Measurements from ENCODE around the gene PDZK1IP1. TPM values are rescaled to one million over a fixed set of nuclear protein-coding genes. Genes with fewer than 3 reads are reported as not detected.

PDZK1IP1 gene
- total RNA-seq, 1 donor from 2014 or later: 22.6 TPM

GRCh38 chr1:47232187-47232874 is 42.5 kb upstream of the PDZK1IP1 start, which contains the start of gene TAL1:
TAL1 (minus strand) TSS chr1:47232225; CDS start chr1:47225888, 6,337 bp downstream.
- peak; percentile 46 to 48 for ATAC-seq
- Histone ChIP-seq H3K36me3 (no peaks in the 10 kb centered on the region), H3K9me3 (no peaks in the 10 kb centered on the region), H3K4me1 (peaks cover 35% of the 10 kb centered on the region), H3K27me3 (ENCODE audit: low read depth) (peaks cover 69% of the 10 kb centered on the region), H3K4me3 (peak within 1 kb of the TSS; percentile 56), H3K27ac (peak within 1 kb of the TSS; percentile 87)
- intact Hi-C loops (cut with DNase I): no loop called here
- DNase-seq: peak; percentile 55
- no peak for TF ChIP-seq CTCF (IDR thresholded peaks at IDR 0.05)

GRCh38 chr1:47231301-47232186 is 41.7 kb upstream of the PDZK1IP1 start:
- DNase-seq: no peak
- intact Hi-C loops (cut with DNase I): no loop called here
- Histone ChIP-seq H3K27me3 (ENCODE audit: low read depth) (peaks cover 77% of the 10 kb centered on the region), H3K4me3 (peak overlapping the region; percentile 56), H3K9me3 (no peaks in the 10 kb centered on the region), H3K36me3 (no peaks in the 10 kb centered on the region), H3K4me1 (peaks cover 43% of the 10 kb centered on the region), H3K27ac (peak overlapping the region; percentile 87)
- TF ChIP-seq CTCF (IDR thresholded peaks at IDR 0.05): no peak
- peak; percentile 16 to 43 for ATAC-seq

GRCh38 chr1:47230692-47231300 is 41.0 kb upstream of the PDZK1IP1 start:
- ATAC-seq (no peak), DNase-seq (no peak)
- Histone ChIP-seq H3K4me1 (peaks cover 44% of the 10 kb centered on the region), H3K9me3 (no peaks in the 10 kb centered on the region), H3K27ac (peak overlapping the region; percentile 87), H3K4me3 (peak overlapping the region; percentile 56), H3K27me3 (ENCODE audit: low read depth) (peaks cover 84% of the 10 kb centered on the region), H3K36me3 (no peaks in the 10 kb centered on the region)
- TF ChIP-seq CTCF (IDR thresholded peaks at IDR 0.05): no peak
- intact Hi-C loops (cut with DNase I): no loop called here

GRCh38 chr1:47229886-47230691 is 40.3 kb upstream of the PDZK1IP1 start:
- Histone ChIP-seq H3K36me3 (no peaks in the 10 kb centered on the region), H3K27ac (peak overlapping the region; percentile 87), H3K9me3 (no peaks in the 10 kb centered on the region), H3K4me1 (peaks cover 41% of the 10 kb centered on the region), H3K4me3 (peak overlapping the region; percentile 56), H3K27me3 (ENCODE audit: low read depth) (peaks cover 91% of the 10 kb centered on the region)
- ATAC-seq (no peak), DNase-seq (no peak)
- TF ChIP-seq CTCF (IDR thresholded peaks at IDR 0.05): no peak
- intact Hi-C loops (cut with DNase I): no loop called here
